AG04449 (cell line): ENCODE results near the gene MYH16.
"Not testable (repeated sequence)": the region's sequence is repeated elsewhere in the genome, so short reads cannot be mapped to it uniquely, and the experiment has no call there.

Source experiments
- CTCF ChIA-PET: fragments of 350-600 bp; formaldehyde crosslinking; extraction: SDS; loops from one replicate; lab custom pipeline; 2021; ENCODE audit warnings: antibody characterized with exemption; lab: Yijun Ruan, JAX
- POLR2A ChIA-PET: fragments of 400-600, 350-600 bp; formaldehyde crosslinking; extraction: SDS; loops from one replicate; lab custom pipeline; 2020; ENCODE audit warnings: antibody characterized with exemption, inconsistent platforms; lab: Yijun Ruan, JAX
- DNase-seq: peaks from one replicate; pipeline ENCODE4 v3.0.0-alpha.2; 2010; ENCODE audit warnings: low read depth, low spot score
- H3K4me3 ChIP-seq: 2 replicates; pipeline ENCODE4 v1.5.1; 2011; ENCODE audit warnings: low read depth, mild to moderate bottlenecking, control low read depth, low read length
- TF ChIP-seq, protein P1 (sequence below): IDR thresholded peaks from one replicate; pipeline ENCODE4 v1.5.1; 2011; ENCODE audit warnings: mild to moderate bottlenecking, moderate library complexity, low read length, control low read depth, inconsistent platforms; ENCODE audit not compliant: insufficient read depth; ENCODE audit errors: missing control alignments

Gene MYH16

DNA sequence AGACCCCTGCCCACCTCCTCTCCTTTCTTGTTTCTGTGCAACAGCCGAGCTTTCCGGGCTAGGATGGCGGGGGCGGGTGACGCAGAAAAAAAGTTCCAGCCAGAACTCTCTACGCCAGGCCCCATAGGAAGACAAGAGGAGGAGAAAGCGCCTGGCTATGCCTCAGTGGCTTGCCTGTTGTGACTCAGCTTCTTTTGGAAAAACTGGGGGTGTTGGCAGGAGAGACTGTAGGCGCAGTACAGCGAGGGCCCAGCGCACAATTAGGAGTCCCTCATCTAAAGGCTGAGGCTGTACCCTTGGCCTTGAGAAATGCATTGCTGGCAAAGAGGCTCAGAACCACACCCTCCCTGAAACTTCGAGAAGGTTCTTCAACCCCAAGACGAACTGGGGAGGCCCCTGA is 36.7 kb upstream of the MYH16 start:
- no peak for DNase-seq
- ChIA-PET POLR2A (no interaction called here), CTCF (no interaction called here)
- TF ChIP-seq, protein P1, sequence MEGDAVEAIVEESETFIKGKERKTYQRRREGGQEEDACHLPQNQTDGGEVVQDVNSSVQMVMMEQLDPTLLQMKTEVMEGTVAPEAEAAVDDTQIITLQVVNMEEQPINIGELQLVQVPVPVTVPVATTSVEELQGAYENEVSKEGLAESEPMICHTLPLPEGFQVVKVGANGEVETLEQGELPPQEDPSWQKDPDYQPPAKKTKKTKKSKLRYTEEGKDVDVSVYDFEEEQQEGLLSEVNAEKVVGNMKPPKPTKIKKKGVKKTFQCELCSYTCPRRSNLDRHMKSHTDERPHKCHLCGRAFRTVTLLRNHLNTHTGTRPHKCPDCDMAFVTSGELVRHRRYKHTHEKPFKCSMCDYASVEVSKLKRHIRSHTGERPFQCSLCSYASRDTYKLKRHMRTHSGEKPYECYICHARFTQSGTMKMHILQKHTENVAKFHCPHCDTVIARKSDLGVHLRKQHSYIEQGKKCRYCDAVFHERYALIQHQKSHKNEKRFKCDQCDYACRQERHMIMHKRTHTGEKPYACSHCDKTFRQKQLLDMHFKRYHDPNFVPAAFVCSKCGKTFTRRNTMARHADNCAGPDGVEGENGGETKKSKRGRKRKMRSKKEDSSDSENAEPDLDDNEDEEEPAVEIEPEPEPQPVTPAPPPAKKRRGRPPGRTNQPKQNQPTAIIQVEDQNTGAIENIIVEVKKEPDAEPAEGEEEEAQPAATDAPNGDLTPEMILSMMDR, result no peak
- H3K4me3 ChIP-seq, result no peak overlapping the region

DNA sequence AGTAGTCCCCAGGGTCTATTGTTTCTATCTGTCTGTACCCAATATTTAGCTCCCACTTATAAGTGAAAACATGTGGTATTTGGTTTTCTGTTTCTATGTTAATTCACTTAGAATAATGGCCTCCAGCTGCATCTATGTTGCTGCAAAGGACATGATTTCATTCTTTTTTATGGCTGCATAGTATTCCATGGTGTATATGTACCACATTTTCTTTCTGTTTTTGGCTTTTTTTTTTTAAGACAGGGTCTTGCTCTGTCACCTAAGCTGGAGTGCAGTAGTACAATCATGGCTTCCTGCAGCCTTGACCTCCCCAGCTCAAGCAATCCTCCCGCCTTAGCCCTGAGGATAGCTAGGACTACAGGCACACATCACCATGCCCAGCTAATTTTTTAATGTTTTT is 34.8 kb upstream of the MYH16 start:
- CTCF ChIA-PET, result interaction anchor here (1.0 to 1.1 kb wide), 2 partner anchors 73 to 196 kb away, joined by 3 read pairs; no protein-coding TSS in a partner anchor
- H3K4me3 ChIP-seq, POLR2A ChIA-PET, DNase-seq: not testable (repeated sequence)

DNA sequence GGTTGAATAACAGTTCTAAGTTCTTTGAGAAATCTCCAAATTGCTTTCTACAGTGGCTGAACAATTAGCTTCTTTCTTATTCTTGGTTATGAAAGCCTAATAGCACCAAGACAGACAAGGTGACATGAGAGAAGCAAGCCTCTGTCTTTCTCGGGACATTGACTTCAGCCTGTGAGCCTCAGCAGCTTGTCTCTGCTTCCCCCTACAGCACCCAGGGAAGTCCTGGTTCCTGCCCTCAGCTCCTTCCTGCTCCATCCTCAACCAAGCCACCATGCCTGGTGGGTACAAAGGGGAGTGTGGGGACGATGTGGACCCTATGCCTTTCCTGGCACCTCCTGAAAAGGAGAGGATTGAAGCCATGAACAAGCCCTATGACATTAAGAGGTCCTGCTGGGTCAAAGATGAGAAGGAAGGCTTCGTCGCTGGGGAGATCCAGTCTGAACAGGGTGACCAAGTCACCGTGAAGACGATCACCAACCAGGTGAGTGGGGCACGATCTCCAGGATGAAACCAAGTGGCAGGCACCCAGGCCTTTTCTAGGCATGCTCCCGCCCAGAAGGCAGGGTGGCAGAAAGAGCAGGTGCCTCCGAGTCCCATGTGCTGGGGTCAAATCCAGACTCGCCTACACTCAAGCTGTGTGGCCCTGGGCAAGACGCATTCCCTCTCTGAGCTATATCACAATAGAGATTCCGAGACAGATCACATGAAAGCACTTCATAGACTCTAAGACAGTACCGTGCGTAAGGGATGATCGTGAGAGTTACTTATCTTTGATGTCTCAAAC is 33.9 kb upstream of the MYH16 start:
- ChIA-PET CTCF (interaction anchor here (1.1 kb wide), 1 partner anchor 72 kb away, joined by 3 read pairs; no protein-coding TSS in a partner anchor), POLR2A (no interaction called here)
- no peak overlapping the region for H3K4me3 ChIP-seq
- TF ChIP-seq, protein P1, result no peak
- DNase-seq, result no peak

DNA sequence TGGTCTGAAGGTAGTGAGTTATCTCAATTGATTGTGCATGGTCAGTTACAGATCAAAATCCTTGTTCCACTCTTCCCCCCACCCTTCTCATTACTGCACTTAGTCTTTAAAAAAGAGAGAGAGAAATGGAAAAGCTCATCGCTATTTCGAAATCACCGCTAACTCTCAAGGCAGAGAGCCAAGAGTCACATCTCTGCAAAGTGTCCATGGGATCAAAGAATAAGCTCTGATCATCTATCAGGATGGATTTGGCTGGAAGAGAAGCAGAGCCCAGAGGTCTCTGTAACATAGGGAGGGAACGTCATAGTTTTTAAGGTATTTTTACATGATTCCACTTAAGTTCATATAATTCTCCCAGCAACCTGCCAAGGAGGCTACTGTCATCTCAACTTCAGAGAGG is 30.0 kb upstream of the MYH16 start:
- DNase-seq, result no peak
- ChIA-PET POLR2A (no interaction called here), CTCF (interaction anchor here (1.6 kb wide), 1 partner anchor 105 kb away, joined by 3 read pairs; no protein-coding TSS in a partner anchor)
- H3K4me3 ChIP-seq, result no peak overlapping the region
- TF ChIP-seq, protein P1, result no peak

DNA sequence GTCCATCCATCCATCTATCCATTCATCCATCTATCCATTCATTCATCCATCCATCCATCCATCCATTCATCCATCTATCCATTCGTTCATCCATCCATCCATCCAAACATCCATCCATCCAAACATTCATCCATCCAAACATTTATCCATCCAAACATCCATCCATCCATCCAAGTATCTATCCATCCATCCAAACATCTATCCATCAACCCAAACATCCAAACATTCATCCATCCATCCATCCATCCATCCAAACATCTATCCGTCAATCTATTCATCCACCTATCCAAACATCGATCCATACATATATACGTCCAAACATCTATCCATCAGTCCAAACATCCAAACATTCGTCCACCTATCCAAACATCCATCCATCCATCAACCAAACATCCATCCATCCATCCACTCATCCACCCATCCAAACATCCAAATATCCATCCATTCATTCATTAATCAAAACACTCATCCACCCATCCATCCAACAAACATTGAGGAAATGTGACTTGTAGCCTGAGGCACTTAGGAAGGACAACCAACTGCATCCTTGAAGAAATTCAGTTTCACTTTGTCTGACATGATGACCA is 28.8 kb upstream of the MYH16 start:
- ChIA-PET POLR2A (no interaction called here), CTCF (interaction anchor here (0.7 kb wide), 1 partner anchor 205 kb away, joined by 3 read pairs; no protein-coding TSS in a partner anchor)
- no peak overlapping the region for H3K4me3 ChIP-seq
- DNase-seq, result no peak
- TF ChIP-seq, protein P1, result no peak

DNA sequence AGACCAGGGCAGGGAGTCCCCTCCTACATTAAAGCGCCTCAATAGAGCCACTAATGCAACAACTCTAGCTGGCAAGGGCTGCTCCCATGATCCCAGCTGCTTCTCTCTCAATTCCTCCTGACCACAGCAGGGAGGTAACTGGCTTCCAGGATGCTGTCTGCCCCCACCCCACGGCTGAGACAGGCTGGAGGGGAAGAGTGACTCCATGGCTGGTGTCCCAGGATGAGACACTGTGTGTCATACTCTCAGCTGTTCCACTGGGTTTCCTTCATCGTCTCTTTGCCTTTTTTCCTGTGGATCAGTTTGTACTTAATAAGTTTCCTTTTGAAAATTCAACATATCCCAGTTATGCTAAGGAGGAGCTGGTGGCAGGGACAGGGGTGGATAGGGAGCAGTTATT is 27.7 kb upstream of the MYH16 start:
- POLR2A ChIA-PET, result no interaction called here
- TF ChIP-seq, protein P1, result no peak
- CTCF ChIA-PET, result interaction anchor here (0.7 kb wide), 1 partner anchor 206 kb away, joined by 3 read pairs; no protein-coding TSS in a partner anchor
- H3K4me3 ChIP-seq, result no peak overlapping the region
- no peak for DNase-seq
